Sigmoid colon (tissue), 7 donors: ENCODE data around the gene DVL3. TPM values are rescaled to one million over a fixed set of nuclear protein-coding genes. Genes with fewer than 3 reads are reported as not detected.
"Not testable (repeated sequence)": the region's sequence is repeated elsewhere in the genome, so short reads cannot be mapped to it uniquely, and the experiment has no call there.

Source experiments
- DNase-seq: peaks from one replicate; pipeline ENCODE4 v3.0.0-alpha.2; 2019
- H3K27ac ChIP-seq, 4 donors: fragments of 200-600 bp; sonication (generic); one replicate each; pipeline ENCODE4 v1.5.1; 2016 to 2019; ENCODE audit warnings: mild to moderate bottlenecking in 1 of 4
- H3K27me3 ChIP-seq, 3 donors: fragments of 200-600 bp; sonication (generic); one replicate each; pipeline ENCODE4 v1.5.1; 2019; ENCODE audit warnings: mild to moderate bottlenecking in 1 of 3
- H3K36me3 ChIP-seq, 4 donors: fragments of 200-600 bp; sonication (generic); one replicate each; pipeline ENCODE4 v1.5.1; 2016 to 2019
- H3K4me1 ChIP-seq, 4 donors: fragments of 200-600 bp; sonication (generic); one replicate each; pipeline ENCODE4 v1.5.1; 2017 to 2019
- H3K4me3 ChIP-seq, 4 donors: fragments of 200-600 bp; sonication (generic); one replicate each; pipeline ENCODE4 v1.5.1; 2017 to 2019; ENCODE audit warnings: mild to moderate bottlenecking in 2 of 4, moderate library complexity in 1 of 4
- H3K9me3 ChIP-seq, 4 donors: fragments of 200-600 bp in 3 of 4; sonication (generic) in 3 of 4; one replicate each; pipeline versions ENCODE4 v1.5.1 to v1.6.1; 2013 to 2019
- EP300 ChIP-seq, 4 donors: sonication (generic); formaldehyde crosslinking; IDR thresholded peaks; one replicate each; pipeline ENCODE4 v1.6.1; 2017; ENCODE audit warnings: antibody characterized with exemption in 4 of 4
- POLR2A ChIP-seq, 2 donors: fragments of 450-650 bp; IDR thresholded peaks; one replicate each; pipeline ENCODE4 v1.6.1; 2016; ENCODE audit warnings: antibody characterized with exemption in 2 of 2, mild to moderate bottlenecking in 2 of 2, moderate library complexity in 2 of 2
- POLR2AphosphoS5 ChIP-seq, 4 donors: sonication (generic); formaldehyde crosslinking; IDR thresholded peaks; one replicate each; pipeline ENCODE4 v1.6.1; 2017; ENCODE audit warnings: antibody characterized with exemption in 4 of 4
- WGBS, 2 donors: extraction: QIAGEN DNeasy Blood & Tissue Kit; methylation state at CpG; one replicate each; pipeline ENCODE4 v1.1.7; 2013; 5-methylcytosine and 5-hydroxymethylcytosine counted together
- intact Hi-C: fragments of 100-400 bp; cut with DNase I; formaldehyde crosslinking; loops from one replicate; pipeline ENCODE4 v1.15.1; 2023
- polyA plus RNA-seq, 3 donors: library from polyadenylated mRNA; stranded (reverse); fragments of 200-250 nt; gene quantifications; one replicate each; pipeline ENCODE4 v1.2.3, GENCODE V29; 2013
- total RNA-seq, 4 donors: library from RNA; depleted of rRNA; stranded (reverse); fragments of >200 nt; gene quantifications; one replicate each; pipeline ENCODE4 v1.1.0, GENCODE V29; 2016
- TF ChIP-seq, protein P1 (sequence below), 4 experiments: fragments of 450-650 bp in 3 of 4; fragments of 200-600 bp in 1 of 4; IDR thresholded peaks; one replicate each; pipeline ENCODE4 v1.5.1; 2016 to 2019; ENCODE audit warnings: antibody characterized with exemption in 4 of 4, mild to moderate bottlenecking in 3 of 4, moderate library complexity in 2 of 4
- donor health status: healthy with polysubstance abuse.
- donor health status: Bipolar disorder and iron deficiency.
- donor health status: healthy.

Gene DVL3
- total and polyA plus RNA-seq, 7 donors = 15.0 to 71.2 (median 40.8) TPM

GRCh38 chr3:184148076-184148475 is 7.1 kb upstream of the DVL3 start:
- Histone ChIP-seq H3K9me3 (no peaks in the 10 kb centered on the region), H3K27me3 (no peaks in the 10 kb centered on the region), H3K4me3 (no peak overlapping the region), H3K4me1 (peaks cover 0 to 9% (median 0%) of the 10 kb centered on the region in 4 donors), H3K27ac (no peak overlapping the region), H3K36me3 (peaks cover 16 to 37% (median 24%) of the 10 kb centered on the region in 4 donors)
- TF ChIP-seq EP300 (IDR thresholded peaks at IDR 0.05) = no peak
- no peak for TF ChIP-seq POLR2AphosphoS5 (IDR thresholded peaks at IDR 0.05)
- TF ChIP-seq, protein P1, sequence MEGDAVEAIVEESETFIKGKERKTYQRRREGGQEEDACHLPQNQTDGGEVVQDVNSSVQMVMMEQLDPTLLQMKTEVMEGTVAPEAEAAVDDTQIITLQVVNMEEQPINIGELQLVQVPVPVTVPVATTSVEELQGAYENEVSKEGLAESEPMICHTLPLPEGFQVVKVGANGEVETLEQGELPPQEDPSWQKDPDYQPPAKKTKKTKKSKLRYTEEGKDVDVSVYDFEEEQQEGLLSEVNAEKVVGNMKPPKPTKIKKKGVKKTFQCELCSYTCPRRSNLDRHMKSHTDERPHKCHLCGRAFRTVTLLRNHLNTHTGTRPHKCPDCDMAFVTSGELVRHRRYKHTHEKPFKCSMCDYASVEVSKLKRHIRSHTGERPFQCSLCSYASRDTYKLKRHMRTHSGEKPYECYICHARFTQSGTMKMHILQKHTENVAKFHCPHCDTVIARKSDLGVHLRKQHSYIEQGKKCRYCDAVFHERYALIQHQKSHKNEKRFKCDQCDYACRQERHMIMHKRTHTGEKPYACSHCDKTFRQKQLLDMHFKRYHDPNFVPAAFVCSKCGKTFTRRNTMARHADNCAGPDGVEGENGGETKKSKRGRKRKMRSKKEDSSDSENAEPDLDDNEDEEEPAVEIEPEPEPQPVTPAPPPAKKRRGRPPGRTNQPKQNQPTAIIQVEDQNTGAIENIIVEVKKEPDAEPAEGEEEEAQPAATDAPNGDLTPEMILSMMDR (IDR thresholded peaks at IDR 0.05) = no peak
- no peak for TF ChIP-seq POLR2A (IDR thresholded peaks at IDR 0.05)
- WGBS, 2 donors = 35 to 79% methylated on average over 3 of the region's 3 CpGs
- intact Hi-C loops = no loop called here
- DNase-seq = no peak

- Histone ChIP-seq H3K9me3 (no peaks in the 10 kb centered on the region), H3K36me3 (peaks cover 6 to 26% (median 14%) of the 10 kb centered on the region in 4 donors), H3K4me1 (peaks cover 0 to 18% (median 7%) of the 10 kb centered on the region in 4 donors), H3K4me3 (no peak overlapping the region), H3K27me3 (no peaks in the 10 kb centered on the region), H3K27ac (no peak overlapping the region)
- intact Hi-C loops = no loop called here
- TF ChIP-seq POLR2A (IDR thresholded peaks at IDR 0.05) (no peak), EP300 (IDR thresholded peaks at IDR 0.05) (no peak), POLR2AphosphoS5 (IDR thresholded peaks at IDR 0.05) (no peak)
- TF ChIP-seq, protein P1 (IDR thresholded peaks at IDR 0.05) = no peak
- DNase-seq = no peak
- WGBS, 2 donors = 92% methylated on average over 6 of the region's 6 CpGs
Observed at GRCh38 chr3:184149123-184149522, 6.1 kb upstream of the DVL3 start.

GRCh38 chr3:184149770-184150169 is 5.4 kb upstream of the DVL3 start:
- peaks cover 0 to 23% (median 13%) of the 10 kb centered on the region in 4 donors for H3K4me1 ChIP-seq
- H3K4me3 ChIP-seq, DNase-seq, intact Hi-C loops, H3K27ac ChIP-seq, H3K9me3 ChIP-seq, H3K27me3 ChIP-seq: not testable (repeated sequence)
- 63 to 77% methylated on average over 6 of the region's 6 CpGs for whole genome bisulfite sequencing, 2 donors
- peaks cover 0 to 20% (median 7%) of the 10 kb centered on the region in 4 donors for H3K36me3 ChIP-seq

DNA sequence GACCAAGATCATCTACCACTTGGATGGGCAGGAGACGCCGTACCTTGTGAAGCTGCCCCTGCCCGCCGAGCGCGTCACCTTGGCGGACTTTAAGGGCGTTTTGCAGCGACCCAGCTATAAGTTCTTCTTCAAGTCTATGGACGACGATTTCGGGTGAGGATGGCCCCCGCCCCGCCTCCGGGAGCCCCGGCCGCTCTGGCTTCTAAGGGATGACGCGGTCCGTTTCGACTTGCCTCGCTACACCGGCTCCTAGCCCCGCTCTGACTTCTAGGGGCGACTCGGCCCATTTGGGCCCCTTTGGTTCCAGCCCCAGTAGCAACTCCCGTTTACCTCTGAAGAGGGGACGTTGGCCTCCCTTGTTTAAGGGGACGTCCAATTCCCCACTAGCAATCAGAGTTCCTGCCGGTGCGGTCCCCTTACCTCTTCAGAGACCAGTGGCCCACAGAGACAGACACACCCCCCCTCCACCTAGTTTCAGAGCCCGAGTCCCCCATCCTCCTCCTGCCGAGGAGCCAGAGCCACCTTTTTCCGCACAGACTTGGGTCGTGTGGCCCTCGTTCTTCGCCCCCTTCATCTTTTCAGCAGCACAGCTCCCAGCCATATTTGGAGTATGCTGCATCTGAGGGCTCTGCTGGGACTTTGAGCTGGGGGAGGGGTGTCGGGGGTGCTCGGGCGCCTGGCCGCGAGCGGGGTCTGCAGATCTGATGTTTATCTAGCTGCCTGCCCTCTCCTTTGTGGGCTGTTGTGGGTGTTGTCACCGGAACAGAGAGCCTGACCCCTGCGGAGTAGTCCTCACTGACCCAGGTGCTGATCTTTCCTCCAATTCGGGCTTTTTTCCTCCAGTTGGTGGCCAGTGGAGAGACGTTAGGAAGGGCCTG is 706 bp downstream of the DVL3 start:
- Histone ChIP-seq H3K9me3 (no peaks in the 10 kb centered on the region), H3K4me3 (peak overlapping the region; percentile 67 to 94 (median 80)), H3K4me1 (peaks cover 0 to 60% (median 55%) of the 10 kb centered on the region in 4 donors), H3K36me3 (no peaks in the 10 kb centered on the region), H3K27me3 (no peaks in the 10 kb centered on the region), H3K27ac (peak overlapping the region; percentile 91 to 97 (median 94))
- TF ChIP-seq POLR2A (IDR thresholded peaks at IDR 0.05) = no peak
- TF ChIP-seq, protein P1 (IDR thresholded peaks at IDR 0.05) = no peak
- no peak for TF ChIP-seq EP300 (IDR thresholded peaks at IDR 0.05)
- no peak for TF ChIP-seq POLR2AphosphoS5 (IDR thresholded peaks at IDR 0.05)
- DNase-seq = peak; percentile 79
- intact Hi-C loops = loop anchor here (2.0 kb wide), 2 partner anchors 19 to 21 kb away; partner anchors contain the start of genes AP2M1 and EIF2B5
- 0 to 1% methylated on average over 47 of the region's 47 CpGs for WGBS, 2 donors

DNA sequence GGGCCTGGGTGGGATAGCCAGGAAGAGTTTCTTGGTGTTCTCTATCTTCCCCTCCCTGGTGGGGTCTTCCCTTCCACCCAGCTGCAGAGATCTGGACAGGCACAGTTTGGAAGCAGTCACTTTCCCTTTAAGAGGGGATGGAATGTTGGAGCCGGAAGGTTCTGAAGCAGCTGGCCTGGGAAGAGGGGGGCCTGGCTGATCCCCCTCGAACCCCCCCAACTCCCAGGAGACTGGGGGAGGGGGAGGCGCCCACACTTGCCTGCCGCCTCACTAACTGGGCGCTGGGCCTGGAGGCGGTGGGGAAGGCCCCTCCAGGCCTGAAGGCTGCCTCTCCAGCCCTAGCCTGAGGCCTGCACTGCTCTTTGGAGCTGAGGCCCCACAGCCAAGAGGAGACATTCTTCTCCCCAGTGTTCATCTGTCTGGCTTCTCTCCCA is 1.4 kb downstream of the DVL3 start:
- peak overlapping the region; percentile 91 to 97 (median 94) for H3K27ac ChIP-seq
- 4 to 8% methylated on average over 6 of the region's 6 CpGs for WGBS, 2 donors
- no peaks in the 10 kb centered on the region for H3K36me3 ChIP-seq
- peak overlapping the region; percentile 67 to 94 (median 80) for H3K4me3 ChIP-seq
- H3K9me3 ChIP-seq = no peaks in the 10 kb centered on the region
- no peaks in the 10 kb centered on the region for H3K27me3 ChIP-seq
- H3K4me1 ChIP-seq = peaks cover 0 to 66% (median 62%) of the 10 kb centered on the region in 4 donors
- TF ChIP-seq POLR2A (IDR thresholded peaks at IDR 0.05) = no peak
- TF ChIP-seq EP300 (IDR thresholded peaks at IDR 0.05) = peak in 1 of 4 donors; percentile 12
- peak; percentile 7 to 69 (median 50) for TF ChIP-seq POLR2AphosphoS5 (IDR thresholded peaks at IDR 0.05)
- peak; percentile 88 for DNase-seq
- intact Hi-C loops = no loop called here
